Measurements from ENCODE around the gene SRSF1. TPM values are rescaled to one million over a fixed set of nuclear protein-coding genes. Genes with fewer than 3 reads are reported as not detected.
A peak's percentile ranks its signal among the peaks of the same experiment; 100 is the strongest.

Gene SRSF1
- total RNA-seq, 2 experiments from 2014 or later = 115 to 121 TPM

DNA sequence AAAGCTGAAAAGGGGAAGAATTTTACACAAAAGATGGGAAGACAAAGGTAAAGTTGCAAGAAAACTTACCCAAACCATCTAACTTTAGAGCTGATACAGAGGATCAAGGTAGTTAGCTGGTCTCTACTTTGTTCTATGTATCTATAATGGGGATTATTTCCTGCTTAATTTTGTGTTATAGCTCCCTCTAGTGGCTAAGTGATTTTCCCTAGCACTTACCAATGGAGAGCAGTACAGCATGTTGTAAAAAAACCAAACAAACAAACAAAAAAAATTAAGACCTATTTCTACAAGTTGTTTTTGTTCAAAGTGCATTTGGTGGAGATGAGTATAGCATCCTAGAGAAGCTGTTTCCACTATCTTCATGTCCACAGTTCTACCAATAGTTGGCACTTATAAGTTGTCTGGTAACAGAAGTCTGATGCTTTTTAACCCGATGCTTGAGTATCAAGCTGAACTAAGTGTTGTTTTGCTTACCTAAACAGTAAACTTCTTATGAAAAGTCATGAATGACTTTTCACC is 7.5 kb downstream of the SRSF1 start:
- POLR2A ChIA-PET = interaction anchor here (0.9 to 4.0 kb wide), 13 partner anchors 8 to 150 kb away, joined by 3 to 18 read pairs (median 6); partner anchors contain the start of genes CUEDC1, DYNLL2, MRPS23 and SRSF1
- Histone ChIP-seq H3K36me3 (ENCODE audit: insufficient read depth, low read length) (peaks cover 43% of the 10 kb centered on the region), H3K9me3 (ENCODE audit: control insufficient read depth in 1 of 2, insufficient read depth in 1 of 2, low read length in 2 of 2) (no peaks in the 10 kb centered on the region), H3K4me1 (ENCODE audit: insufficient read depth, low read length) (peaks cover 14% of the 10 kb centered on the region), H3K27ac (ENCODE audit: low read depth in 1 of 2, low read length in 2 of 2) (peak overlapping the region in 1 of 2 donors; percentile 17), H3K27me3 (ENCODE audit: control insufficient read depth in 1 of 2, insufficient read depth in 2 of 2, low read length in 2 of 2) (no peaks in the 10 kb centered on the region), H3K4me3 (ENCODE audit: low read length) (no peak overlapping the region)
- ATAC-seq (ENCODE audit: poor library complexity) (peak; percentile 70), DNase-seq (peak in 3 of 14 experiments; percentile 79 to 85 (median 84))
- H3K27me3 Mint-ChIP-seq = no peaks in the 10 kb centered on the region
- intact Hi-C loops (cut with DNase I, micrococcal nuclease) = loop anchor here (1.0 to 10.0 kb wide), 10 partner anchors 83 to 1705 kb away; partner anchors contain the start of genes MSI2 (in 2 of the 2), C17orf67 (in 1 of the 2), DGKE (in 1 of the 2) and MTMR4 (in 1 of the 2)
- H3K36me3 Mint-ChIP-seq (ENCODE audit: low read depth) = peaks cover 47% of the 10 kb centered on the region
- H3K4me3 Mint-ChIP-seq = peak overlapping the region; percentile 20
- peaks cover 65% of the 10 kb centered on the region for H3K4me1 Mint-ChIP-seq (ENCODE audit: low read depth)
- TF ChIP-seq, protein P1, sequence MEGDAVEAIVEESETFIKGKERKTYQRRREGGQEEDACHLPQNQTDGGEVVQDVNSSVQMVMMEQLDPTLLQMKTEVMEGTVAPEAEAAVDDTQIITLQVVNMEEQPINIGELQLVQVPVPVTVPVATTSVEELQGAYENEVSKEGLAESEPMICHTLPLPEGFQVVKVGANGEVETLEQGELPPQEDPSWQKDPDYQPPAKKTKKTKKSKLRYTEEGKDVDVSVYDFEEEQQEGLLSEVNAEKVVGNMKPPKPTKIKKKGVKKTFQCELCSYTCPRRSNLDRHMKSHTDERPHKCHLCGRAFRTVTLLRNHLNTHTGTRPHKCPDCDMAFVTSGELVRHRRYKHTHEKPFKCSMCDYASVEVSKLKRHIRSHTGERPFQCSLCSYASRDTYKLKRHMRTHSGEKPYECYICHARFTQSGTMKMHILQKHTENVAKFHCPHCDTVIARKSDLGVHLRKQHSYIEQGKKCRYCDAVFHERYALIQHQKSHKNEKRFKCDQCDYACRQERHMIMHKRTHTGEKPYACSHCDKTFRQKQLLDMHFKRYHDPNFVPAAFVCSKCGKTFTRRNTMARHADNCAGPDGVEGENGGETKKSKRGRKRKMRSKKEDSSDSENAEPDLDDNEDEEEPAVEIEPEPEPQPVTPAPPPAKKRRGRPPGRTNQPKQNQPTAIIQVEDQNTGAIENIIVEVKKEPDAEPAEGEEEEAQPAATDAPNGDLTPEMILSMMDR (IDR thresholded peaks at IDR 0.05) = peak; percentile 90
- CTCF ChIA-PET = interaction anchor here (0.8 to 3.5 kb wide), 17 partner anchors 9 to 911 kb away, joined by 3 to 21 read pairs (median 5); partner anchors contain the start of gene MRPS23
- no peaks in the 10 kb centered on the region for H3K9me3 Mint-ChIP-seq
- peak overlapping the region; percentile 60 for H3K27ac Mint-ChIP-seq

DNA sequence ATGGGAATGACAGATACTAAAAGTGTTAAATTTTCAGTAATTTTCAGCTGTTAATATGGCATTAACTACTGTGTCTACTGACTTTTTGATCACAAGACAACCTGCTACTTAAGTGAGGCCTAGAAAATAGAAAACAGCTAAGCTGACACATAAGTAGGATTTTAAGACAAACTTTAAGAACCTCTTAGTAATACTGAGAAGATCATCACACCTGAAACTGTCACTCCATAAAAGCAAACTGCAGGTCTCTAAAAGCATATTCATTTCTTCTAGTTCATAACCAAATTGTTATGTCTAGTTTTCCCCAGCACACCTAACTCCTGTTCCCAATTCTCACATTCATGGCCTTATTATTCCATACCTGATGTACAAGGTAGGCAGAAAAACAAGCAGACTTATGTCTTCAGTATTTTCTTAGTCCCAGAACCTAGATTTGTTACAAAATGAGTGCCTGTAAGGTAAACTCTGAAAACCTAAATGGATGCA is 8.0 kb downstream of the SRSF1 start:
- Histone ChIP-seq H3K4me3 (ENCODE audit: low read length) (no peak overlapping the region), H3K27me3 (ENCODE audit: control insufficient read depth in 1 of 2, insufficient read depth in 2 of 2, low read length in 2 of 2) (no peaks in the 10 kb centered on the region), H3K4me1 (ENCODE audit: insufficient read depth, low read length) (peaks cover 14% of the 10 kb centered on the region), H3K36me3 (ENCODE audit: insufficient read depth, low read length) (peaks cover 38% of the 10 kb centered on the region), H3K9me3 (ENCODE audit: control insufficient read depth in 1 of 2, insufficient read depth in 1 of 2, low read length in 2 of 2) (no peaks in the 10 kb centered on the region), H3K27ac (ENCODE audit: low read depth in 1 of 2, low read length in 2 of 2) (peak overlapping the region in 1 of 2 donors; percentile 17)
- no peak for ATAC-seq (ENCODE audit: poor library complexity)
- intact Hi-C loops (cut with DNase I, micrococcal nuclease) = loop anchor here (1.0 to 10.0 kb wide), 7 partner anchors 82 to 744 kb away; partner anchors contain the start of gene MSI2 (in 1 of the 2)
- Mint-ChIP-seq H3K4me3 (no peak overlapping the region), H3K27me3 (no peaks in the 10 kb centered on the region), H3K27ac (peak overlapping the region; percentile 60), H3K36me3 (ENCODE audit: low read depth) (peaks cover 42% of the 10 kb centered on the region), H3K9me3 (no peaks in the 10 kb centered on the region), H3K4me1 (ENCODE audit: low read depth) (peaks cover 65% of the 10 kb centered on the region)
- TF ChIP-seq, protein P1 (IDR thresholded peaks at IDR 0.05) = no peak
- ChIA-PET CTCF (interaction anchor here (0.8 to 3.5 kb wide), 17 partner anchors 9 to 910 kb away, joined by 3 to 21 read pairs (median 5); partner anchors contain the start of gene MRPS23), POLR2A (interaction anchor here (0.9 to 4.0 kb wide), 13 partner anchors 8 to 149 kb away, joined by 3 to 18 read pairs (median 6); partner anchors contain the start of genes CUEDC1, DYNLL2, MRPS23 and SRSF1)
- DNase-seq = no peak

DNA sequence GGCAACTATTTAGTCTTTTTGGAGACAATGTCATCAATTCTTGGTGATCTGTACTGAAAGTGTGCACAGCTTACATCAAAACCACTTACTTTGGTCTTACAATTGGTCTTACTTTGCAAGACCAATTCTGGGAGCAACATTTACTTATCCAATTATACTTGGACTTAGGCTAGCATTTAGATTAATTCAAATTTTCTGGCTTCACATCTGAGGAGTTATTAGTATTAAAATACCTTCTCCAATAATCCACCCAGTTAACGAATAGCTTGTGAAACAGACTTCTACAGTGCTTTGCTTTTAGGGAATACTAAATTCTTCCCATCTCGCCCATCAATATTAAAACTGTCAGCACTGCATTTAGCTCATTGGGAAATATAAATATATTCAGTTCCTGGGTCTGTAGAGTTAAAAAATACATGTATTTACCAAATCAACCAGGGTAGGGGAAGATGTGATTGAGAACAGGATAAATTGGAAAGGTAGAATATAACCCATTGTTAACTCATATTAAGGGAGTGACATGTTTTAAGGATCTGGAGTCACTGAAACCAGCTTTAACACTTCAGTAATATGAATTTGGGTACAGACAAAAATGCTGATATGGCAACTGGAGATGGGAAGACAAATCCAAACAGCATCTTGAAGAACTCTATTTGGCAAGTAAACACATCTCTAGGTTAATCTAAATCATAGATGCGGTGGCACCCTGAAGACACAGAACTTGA is 9.8 kb downstream of the SRSF1 start:
- H3K9me3 Mint-ChIP-seq = no peaks in the 10 kb centered on the region
- no peaks in the 10 kb centered on the region for H3K27me3 Mint-ChIP-seq
- Histone ChIP-seq H3K9me3 (ENCODE audit: control insufficient read depth in 1 of 2, insufficient read depth in 1 of 2, low read length in 2 of 2) (no peaks in the 10 kb centered on the region), H3K27me3 (ENCODE audit: control insufficient read depth in 1 of 2, insufficient read depth in 2 of 2, low read length in 2 of 2) (no peaks in the 10 kb centered on the region), H3K36me3 (ENCODE audit: insufficient read depth, low read length) (peaks cover 19% of the 10 kb centered on the region), H3K4me1 (ENCODE audit: insufficient read depth, low read length) (peaks cover 15% of the 10 kb centered on the region), H3K4me3 (ENCODE audit: low read length) (no peak overlapping the region), H3K27ac (ENCODE audit: low read depth in 1 of 2, low read length in 2 of 2) (no peak overlapping the region)
- DNase-seq = no peak
- no peak overlapping the region for H3K4me3 Mint-ChIP-seq
- H3K27ac Mint-ChIP-seq = peak overlapping the region; percentile 5
- ATAC-seq (ENCODE audit: poor library complexity) = no peak
- H3K36me3 Mint-ChIP-seq (ENCODE audit: low read depth) = peaks cover 24% of the 10 kb centered on the region
- ChIA-PET POLR2A (interaction anchor here (0.6 to 2.6 kb wide), 5 partner anchors 9 to 178 kb away, joined by 3 to 22 read pairs (median 10); partner anchors contain the start of genes MRPS23, SRSF1 and VEZF1), CTCF (interaction anchor here (0.6 to 3.5 kb wide), 5 partner anchors 15 to 139 kb away, joined by 3 to 21 read pairs (median 3); partner anchors contain the start of gene CUEDC1)
- peaks cover 63% of the 10 kb centered on the region for H3K4me1 Mint-ChIP-seq (ENCODE audit: low read depth)
- intact Hi-C loops (cut with DNase I, micrococcal nuclease) = loop anchor here (2.0 to 10.0 kb wide), 4 partner anchors 116 to 742 kb away; partner anchors contain the start of gene MSI2 (in 1 of the 2)
- TF ChIP-seq, protein P1 (IDR thresholded peaks at IDR 0.05) = no peak

Measured in CD4-positive, alpha-beta T cell (primary cell).